HG03095 (cell line): ENCODE results near the gene CYP19A1.
"Not testable (repeated sequence)": the region's sequence is repeated elsewhere in the genome, so short reads cannot be mapped to it uniquely, and the experiment has no call there.

Source experiments
- ATAC-seq: cut with Tn5 transposase; IDR thresholded peaks from one replicate; pipeline ENCODE4 v1.9.1; 2021; ENCODE audit warnings: moderate library complexity; ENCODE audit not compliant: unreplicated experiment

The CYP19A1 gene

DNA sequence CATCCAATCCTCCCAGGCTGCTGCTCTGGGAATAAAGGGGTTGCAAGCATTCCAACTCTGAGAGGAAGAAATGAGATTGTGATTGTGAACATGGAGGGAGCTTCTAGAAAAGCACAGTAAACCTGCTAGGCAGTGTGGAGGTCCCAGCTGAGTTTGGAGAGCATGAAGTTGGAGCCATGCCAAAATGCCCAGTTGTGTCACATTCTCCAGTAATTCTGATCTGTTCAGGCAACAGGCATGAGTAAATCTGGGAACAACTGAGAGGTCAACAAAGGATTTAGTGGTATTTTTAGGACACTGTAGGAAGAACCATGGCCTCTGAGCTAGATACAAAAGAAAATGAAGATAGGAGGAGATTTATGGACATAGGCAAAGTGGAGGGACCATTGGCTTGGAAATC lies 74.7 kb downstream of the CYP19A1 start:
- no peak for ATAC-seq

DNA sequence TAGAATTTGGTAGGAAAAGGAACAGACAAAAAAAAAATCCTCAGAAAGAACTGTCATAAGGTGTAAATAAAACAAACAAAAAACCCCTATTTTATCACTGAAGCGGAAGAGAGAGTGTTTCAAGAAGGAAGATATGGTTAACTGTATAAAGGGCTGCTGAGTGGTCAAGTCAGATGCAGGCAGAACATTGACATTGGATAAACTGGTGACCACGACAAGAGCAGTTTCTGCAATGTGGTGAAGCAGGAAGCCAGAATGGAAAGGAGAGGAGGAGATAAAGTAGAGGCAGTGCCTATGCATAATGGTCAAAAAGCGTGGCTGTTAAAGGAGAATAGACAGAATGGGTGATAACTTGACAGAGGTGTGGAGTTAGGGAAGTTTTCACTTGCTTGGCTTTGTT lies 75.3 kb downstream of the CYP19A1 start:
- ATAC-seq = no peak

DNA sequence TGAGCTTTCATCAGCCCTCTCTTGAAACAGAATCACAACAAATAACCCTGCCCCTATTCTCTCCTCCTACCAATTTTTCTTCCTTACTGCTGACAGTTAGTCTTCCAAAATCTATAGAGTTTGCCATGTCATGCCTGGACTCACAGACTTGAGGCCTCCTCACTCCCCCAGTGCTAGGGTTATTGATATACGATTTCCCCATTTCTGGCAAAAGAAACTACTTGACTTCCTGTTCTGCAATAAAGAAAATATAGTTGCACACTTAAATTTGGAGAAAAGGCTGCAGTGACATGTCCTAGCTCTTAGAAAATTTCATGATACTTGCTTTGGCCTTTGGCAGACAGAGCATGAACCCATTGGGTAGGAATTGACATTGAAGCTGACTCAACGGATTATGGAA lies 75.9 kb downstream of the CYP19A1 start:
- no peak for ATAC-seq

DNA sequence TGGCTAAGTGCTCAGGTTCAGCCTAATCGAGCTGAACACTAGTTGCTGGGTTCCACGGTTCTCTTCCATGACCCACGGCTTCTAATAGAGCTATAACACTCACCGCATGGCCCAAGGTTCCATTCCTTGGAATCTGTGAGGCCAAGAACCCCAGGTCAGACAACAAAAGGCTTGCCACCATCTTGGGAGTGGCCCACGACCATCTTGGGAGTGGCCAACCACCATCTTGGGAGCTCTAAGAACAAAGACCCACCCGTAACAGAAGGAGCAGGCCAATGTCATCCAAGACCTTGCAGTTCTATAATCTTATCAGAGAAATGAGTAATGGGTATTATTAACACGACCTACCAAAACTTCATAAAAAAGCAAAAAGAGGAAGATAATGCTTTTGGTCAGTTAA lies 77.3 kb downstream of the CYP19A1 start:
- ATAC-seq = not testable (repeated sequence)

DNA sequence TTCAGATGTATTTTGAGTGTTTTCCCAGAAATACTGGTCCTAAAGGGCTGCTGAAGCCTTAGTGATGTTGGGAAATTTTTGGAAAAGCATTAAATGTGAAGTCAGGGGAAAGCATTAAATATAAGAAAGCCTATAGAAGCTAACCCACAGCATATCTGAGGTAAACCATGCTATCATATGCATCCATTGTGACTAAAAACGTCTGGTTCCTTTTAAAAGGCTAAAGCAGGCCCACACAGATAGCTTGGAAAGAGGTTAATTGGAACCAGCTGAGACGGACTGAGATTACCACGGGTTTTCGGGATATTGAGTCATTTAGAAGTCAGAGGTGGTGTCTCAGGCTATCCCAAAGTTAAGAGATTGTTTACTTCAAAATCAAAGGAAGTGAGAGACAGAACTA lies 78.2 kb downstream of the CYP19A1 start:
- ATAC-seq = no peak

DNA sequence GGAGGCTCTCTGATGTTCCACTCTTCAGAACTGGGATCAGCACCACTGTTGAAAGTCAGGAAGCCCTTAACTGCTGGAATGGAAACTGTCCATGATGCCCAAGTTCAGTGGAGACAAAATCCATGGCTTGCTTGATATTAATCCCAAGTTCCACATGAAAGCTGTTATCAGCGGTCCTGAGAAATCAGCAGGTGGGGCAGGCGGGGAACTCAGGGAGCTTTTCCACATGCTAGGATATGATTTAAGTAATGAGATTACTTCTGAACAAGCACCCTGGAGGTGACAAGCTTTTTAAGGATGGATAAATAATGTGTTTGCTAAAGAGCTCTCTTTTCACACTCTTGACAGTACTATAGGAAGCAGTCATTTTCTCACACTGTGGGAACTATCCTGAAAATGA lies 82.9 kb downstream of the CYP19A1 start:
- ATAC-seq = no peak

DNA sequence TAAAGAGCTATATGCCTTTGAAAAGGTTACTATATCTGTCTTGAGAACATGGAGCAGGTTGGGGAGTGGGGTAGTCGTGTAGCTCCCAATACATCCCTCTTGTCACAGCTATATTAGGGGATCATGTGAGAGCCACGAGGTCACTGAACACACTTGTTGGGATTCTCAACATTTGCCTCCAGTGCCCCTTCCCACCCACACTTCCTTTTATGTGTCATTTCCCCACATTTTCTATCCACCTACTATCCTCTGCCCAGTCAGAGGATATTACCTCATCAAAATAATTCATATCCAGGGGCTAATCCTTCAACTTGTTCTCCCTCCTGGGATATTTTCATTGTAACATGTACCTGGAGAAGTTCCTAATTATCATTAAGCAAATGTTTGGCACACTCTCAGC lies 85.0 kb downstream of the CYP19A1 start:
- no peak for ATAC-seq

DNA sequence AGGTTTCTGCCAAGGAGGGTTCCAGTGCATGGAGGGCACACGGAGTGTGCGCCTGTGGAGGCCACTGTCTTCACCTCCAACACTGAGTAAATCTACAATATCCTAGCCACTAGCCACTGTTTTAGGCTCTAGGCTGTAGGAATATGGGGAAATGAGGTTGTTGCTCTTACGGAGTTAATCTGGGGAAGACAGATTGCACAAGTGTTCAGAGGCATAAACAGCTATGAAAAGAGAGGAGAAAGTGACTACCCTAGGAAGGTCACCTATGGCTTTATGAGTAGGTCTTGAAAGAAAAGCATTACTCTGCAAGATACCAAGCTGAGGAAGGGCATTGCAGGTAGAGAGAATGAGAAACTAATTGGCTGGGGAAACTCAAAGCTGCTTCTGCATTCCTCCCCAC lies 85.7 kb downstream of the CYP19A1 start:
- ATAC-seq = no peak

DNA sequence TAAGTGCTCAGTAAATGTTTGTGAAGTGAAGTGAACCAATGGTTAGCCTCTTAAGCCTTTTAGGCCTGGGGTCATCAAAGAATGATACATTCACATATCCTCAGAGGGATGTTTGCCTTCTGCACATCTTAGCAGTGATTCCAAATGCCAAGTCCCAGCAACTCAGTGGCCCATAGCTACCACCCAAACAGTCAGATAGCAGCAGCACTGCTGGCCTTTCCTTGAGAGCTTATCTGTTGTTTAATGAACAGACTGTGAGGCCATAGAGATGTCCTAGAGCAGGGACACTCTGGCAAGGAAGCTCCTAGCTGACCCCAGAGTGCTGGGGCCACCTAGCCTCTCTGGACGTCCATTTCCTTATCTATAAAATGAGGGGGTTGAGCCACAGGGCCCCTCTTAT lies 86.8 kb downstream of the CYP19A1 start:
- ATAC-seq = no peak

DNA sequence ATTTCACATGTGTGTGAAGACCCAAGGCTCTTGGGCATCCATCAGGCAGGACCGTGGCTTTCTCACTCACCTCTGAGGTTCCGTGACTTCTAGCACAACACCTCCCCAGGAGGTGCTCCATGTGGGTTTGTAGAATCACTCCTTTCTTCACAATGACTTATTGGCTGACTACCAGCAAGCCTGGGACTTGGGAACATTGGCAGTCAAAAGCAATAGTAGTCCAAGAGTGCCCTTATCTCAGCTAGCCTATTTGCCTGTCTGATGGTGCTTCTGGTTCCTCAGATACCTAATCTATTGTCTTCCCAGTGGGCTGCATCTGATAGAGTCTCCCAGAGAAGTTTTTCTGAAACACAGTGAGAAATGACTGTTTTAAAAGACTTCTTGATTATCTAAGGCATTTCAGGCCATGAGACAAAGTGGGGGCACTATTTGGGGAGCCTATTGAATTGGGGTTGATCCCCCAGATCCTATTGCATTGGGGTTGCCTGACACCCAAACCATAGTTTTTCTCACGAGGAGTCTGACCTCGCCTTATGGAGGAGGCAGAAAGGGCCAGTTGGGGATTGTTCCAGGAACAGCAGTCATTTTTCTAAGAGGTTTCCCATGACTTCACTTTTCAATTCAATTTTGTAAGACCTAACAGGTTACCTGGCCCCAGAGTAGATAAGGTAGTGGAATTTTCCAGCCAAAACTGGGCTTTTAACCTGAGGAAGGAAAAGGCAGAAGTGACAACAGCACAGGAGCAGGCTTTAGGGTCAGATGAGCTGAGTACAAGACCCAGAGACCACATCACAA lies 88.0 kb downstream of the CYP19A1 start:
- no peak for ATAC-seq

DNA sequence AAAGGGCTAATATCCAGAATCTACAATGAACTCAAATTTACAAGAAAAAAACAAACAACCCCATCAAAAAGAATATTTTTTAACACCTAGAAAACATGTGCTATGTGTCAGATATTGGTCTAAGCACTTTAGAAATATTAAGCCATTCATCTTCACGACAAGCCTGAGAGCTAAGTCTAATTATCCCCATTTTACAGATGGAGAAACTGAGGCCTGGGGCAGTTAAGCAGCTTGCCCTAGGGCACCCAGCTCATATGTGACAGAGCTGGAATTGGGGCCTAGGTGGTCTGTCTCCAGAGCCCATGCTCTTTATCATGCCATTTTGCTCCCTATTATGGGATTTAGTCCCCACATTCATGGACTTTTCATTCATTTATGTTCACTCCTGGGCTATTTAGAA lies 92.8 kb downstream of the CYP19A1 start:
- no peak for ATAC-seq

DNA sequence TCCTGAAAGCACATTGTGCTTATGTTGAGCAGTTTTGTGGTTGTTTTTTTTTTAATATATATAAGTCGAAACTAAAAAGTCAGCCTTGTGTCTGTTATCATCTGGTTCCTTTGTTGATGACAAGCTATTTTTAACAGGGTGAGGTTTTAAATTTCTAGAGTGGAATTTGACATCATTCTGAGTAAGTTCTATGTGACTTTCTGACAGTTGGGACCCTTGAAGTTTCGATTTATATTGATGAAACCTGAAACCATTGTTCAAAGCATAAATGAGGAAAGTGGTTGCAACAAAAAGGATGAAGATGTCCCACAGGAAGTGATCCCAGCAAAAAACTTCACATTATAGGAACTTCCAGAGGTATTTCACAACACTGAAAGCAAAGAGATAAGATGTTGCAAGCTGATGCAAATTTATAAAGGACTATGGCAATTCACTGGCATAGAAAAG lies 94.0 kb downstream of the CYP19A1 start:
- ATAC-seq = no peak

DNA sequence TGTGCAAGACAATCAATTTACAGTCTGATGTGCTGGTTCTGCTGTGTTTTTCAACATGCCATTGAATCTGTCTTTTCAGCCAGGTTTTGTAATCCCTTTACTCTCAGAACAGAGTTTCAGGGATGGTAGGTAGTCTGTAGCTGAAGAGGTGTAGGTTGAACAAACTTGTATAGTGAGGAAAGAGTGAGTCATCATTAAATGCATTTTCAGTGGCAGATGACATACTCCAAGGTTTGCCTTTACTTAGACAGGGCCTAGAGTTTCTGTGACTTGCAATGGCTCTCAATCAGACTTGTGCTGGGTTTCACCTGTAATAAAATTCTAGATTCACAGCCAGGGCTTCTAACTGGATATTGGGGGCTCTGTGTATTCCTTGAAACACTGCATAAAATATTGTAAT lies 94.6 kb downstream of the CYP19A1 start:
- peak; percentile 49 for ATAC-seq

DNA sequence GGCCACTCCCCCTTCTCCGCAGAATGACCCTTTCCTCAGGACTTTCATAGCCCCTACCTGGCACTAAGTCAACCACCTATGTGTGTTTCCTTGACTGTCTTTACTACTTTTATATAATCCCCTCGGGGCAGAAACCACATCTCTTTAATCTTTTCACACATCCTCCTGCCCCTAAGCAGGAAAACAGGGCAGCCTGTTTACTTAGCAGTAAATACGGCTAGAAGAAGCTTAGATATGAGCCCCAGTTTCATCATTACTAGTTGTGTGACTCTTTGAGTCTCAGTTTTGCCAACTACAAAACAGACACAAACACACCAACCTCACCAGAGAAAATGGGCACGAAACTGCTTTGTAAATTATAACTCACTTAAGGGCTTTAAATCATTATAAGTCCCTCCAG lies 98.3 kb downstream of the CYP19A1 start:
- no peak for ATAC-seq

DNA sequence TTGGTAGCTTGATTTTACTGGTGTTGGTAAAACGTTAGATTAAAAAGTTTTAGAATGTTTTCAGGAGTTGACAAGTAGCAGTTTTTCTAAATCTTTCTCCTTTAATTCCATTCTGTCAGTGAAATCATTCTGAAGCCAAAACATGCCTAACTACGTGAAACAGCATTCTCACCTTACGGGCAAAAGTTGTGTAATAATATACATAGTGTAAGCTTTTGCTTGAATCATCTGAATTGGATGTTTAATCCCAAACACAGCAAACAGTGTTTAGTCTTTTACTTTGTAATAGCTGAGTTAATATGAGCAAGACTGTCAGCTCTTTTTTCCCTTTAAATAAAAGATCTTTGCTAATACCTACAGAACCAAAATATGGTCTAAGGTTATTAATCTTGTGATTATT lies 100.6 kb downstream of the CYP19A1 start:
- ATAC-seq = no peak

DNA sequence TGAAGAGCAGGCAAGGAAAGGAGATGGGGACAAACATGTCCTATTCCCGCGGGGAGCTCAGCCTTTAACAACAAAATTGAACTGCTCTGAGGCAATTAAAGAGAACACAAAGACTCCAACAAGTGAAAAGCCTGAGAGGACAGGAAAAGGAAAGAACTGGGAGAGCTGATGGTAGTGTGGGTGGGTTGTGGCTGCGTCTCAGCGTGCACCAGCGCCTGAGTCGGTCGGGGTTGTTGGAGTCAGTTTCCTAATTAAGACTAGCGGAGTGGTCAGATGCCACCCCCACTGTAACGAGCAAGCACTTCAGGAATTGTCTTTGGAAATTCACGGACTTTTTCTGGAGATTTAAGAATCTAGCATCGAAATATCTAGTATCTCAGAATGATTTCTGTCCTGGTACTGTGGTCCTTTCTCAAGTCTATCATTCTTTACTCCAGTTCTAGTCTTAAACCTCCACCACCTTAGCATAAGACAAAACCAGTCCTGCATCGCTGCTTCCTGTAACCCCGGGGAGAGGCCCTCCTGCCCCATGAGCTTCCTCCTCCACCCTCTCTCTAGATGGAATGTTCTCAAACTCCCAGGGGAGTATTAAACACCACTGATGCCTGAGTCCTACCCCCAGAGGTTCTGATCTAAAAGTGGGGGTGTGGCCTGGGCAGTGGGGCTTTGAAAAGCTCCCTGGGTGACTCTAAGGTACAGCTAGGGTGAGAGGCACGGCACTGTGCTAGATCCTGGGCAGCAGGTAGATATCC lies 104.0 kb downstream of the CYP19A1 start:
- ATAC-seq = no peak

DNA sequence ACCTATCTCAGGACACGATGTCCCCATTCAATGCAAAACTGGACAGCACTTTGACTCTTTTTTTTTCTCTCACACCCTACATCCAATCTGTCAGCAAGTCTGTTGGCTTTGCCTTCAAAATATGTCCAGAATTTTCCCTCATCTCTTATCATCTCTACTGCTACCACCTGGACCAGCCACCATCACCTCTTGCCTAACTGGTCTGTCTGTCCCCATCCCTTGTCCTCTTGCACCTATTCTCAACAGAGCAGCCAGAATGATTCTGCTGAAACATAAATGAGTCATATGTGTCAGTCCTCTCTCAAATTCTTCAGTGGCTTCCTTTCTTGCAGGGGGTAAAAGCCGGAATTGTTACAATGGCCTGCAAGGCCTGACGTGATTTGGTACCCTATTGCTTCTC lies 105.8 kb downstream of the CYP19A1 start:
- ATAC-seq = no peak

DNA sequence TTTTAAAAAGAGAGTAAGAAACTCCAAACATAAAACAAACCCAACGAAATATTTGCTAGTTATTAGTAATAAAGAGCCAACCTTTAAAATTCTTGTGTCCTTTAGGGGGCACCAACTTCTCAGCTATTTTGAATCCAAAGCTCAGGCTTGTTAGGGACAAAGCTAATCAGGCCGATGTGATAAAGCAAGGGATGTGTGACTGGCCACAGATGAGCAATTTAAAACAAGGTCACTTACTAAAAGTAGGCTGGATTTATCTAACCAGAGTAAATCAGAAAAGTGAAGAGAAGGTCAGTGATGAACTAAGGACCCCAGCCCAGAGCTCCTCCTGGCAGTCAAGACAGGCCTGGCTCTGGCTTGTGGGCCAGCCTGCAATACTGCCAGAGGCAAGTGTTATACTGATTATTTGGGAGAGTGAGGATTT lies 108.5 kb downstream of the CYP19A1 start:
- ATAC-seq = no peak

DNA sequence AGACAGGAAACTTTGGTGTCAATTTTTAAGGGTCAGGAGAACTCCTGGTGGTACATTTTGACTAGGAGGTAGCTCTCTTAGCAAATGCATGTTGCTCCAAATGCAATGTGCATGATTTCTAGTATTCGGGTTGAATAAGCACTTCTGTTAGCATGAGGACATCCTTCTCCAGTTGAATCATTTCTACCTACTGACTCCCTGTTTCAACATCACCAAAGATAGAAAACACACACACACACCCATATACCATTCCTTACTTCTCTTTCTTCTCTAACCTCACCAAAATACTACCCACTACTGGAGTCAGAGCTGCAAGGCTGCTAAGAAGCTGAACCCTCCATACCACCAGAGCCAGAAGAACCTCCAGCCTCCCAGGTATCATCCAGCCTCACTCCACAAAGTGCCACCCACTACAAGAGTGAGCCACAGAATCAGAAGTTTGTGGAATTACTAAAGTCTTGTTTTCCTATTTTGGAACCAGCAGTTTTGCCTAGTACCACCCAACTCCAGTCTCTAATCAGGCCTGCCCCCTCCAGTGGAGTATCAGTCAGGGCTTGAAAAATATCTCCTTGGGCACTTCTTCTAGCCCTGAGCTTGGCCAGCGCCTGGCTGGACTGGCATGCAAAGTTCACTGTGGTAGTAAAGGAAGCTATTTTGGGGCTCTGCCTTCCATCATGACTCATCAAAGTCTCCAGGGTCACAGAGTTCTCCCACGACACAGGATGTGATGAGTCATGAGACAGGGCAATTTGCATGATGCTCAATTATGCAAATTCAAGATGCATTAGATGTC lies 110.3 kb downstream of the CYP19A1 start:
- peak; percentile 77 for ATAC-seq

DNA sequence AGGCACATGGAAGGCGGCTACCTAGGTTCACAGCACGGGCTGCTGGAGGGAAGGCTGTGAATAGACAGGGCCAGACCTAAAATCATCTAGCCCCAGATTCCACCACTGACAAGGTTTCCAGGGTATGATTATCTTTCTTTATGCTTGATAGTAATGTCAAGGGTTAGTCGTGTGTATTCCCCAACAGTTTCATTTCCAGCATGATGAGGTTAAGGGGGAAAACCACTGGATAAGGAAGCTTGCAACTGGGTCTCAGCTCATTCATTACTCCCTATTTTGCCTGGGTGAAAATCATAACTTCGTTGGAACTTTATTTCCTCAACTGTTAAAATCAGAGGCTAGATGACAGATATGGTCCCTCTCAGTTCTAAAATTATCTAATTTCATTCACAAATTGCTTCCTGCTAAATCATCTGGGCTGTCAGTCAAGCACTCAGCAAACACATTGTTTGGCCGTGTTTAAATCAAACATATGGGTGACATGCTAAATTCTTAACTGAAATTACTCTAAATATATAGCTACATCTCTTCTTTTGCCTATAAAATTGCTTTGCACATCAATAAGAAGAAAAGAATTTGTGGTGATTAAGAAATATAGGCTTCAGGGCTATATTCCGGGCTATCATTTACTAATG lies 111.7 kb downstream of the CYP19A1 start:
- ATAC-seq = no peak

DNA sequence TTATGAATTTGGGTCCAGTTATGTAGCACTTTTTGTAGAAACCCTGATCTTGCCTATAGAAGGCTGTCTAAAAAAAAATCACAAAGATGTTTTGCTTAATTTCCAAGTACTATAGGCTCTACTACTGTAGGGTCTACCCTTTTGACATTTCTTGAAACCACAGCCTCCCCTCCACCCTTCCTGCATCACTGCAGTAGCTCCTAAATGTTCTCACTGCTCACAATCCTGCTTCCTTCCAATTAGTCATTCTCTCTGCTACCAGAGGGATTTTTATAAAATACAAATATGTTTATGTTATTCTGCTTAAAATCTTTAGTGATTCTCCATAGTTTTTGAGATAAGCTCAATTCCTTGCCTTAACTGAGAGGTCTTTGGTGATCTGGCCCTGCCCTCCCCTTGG lies 114.0 kb downstream of the CYP19A1 start:
- no peak for ATAC-seq
